ENCODE results near the gene EPX.
"Not testable (repeated sequence)": the region's sequence is repeated elsewhere in the genome, so short reads cannot be mapped to it uniquely, and the experiment has no call there.

EPX gene

GRCh38 chr17:58192612-58193011 is at the start of gene EPX:
TSS of gene EPX (plus strand) at chr17:58192726. CDS start at chr17:58192847, 121 bp downstream.
- Histone ChIP-seq H3K27ac (ENCODE audit: low read depth, low read length) (no peak within 1 kb of the TSS), H3K4me1 (ENCODE audit: control insufficient read depth, insufficient read depth, low read length, unreplicated experiment) (peaks cover 14% of the 10 kb centered on the region), H3K27me3 (ENCODE audit: insufficient read depth, low read length) (peaks cover 73% of the 10 kb centered on the region), H3K4me3 (ENCODE audit: low read depth, low read length) (no peak within 1 kb of the TSS), H3K36me3 (ENCODE audit: insufficient read depth, low read length) (no peaks in the 10 kb centered on the region), H2AFZ (ENCODE audit: low read length, unreplicated experiment) (no peak within 1 kb of the TSS), H3K79me2 (ENCODE audit: control insufficient read depth, insufficient read depth, low read length, unreplicated experiment) (no peaks in the 10 kb centered on the region)

GRCh38 chr17:58143335-58143734 is 49.2 kb upstream of the EPX start:
- not testable (repeated sequence) for H3K27ac ChIP-seq (ENCODE audit: low read depth, low read length); H2AFZ ChIP-seq (ENCODE audit: low read length, unreplicated experiment); H3K36me3 ChIP-seq (ENCODE audit: insufficient read depth, low read length); H3K79me2 ChIP-seq (ENCODE audit: control insufficient read depth, insufficient read depth, low read length, unreplicated experiment); H3K4me3 ChIP-seq (ENCODE audit: low read depth, low read length); H3K4me1 ChIP-seq (ENCODE audit: control insufficient read depth, insufficient read depth, low read length, unreplicated experiment)
- H3K27me3 ChIP-seq (ENCODE audit: insufficient read depth, low read length) = peaks cover 79% of the 10 kb centered on the region

GRCh38 chr17:58144801-58145200 is 47.7 kb upstream of the EPX start:
- H3K27me3 ChIP-seq (ENCODE audit: insufficient read depth, low read length) = peaks cover 79% of the 10 kb centered on the region
- no peaks in the 10 kb centered on the region for H3K79me2 ChIP-seq (ENCODE audit: control insufficient read depth, insufficient read depth, low read length, unreplicated experiment)
- H2AFZ ChIP-seq (ENCODE audit: low read length, unreplicated experiment) = no peak overlapping the region
- H3K36me3 ChIP-seq (ENCODE audit: insufficient read depth, low read length) = no peaks in the 10 kb centered on the region
- no peak overlapping the region for H3K27ac ChIP-seq (ENCODE audit: low read depth, low read length)
- H3K4me1 ChIP-seq (ENCODE audit: control insufficient read depth, insufficient read depth, low read length, unreplicated experiment) = no peaks in the 10 kb centered on the region
- no peak overlapping the region for H3K4me3 ChIP-seq (ENCODE audit: low read depth, low read length)

- Histone ChIP-seq H3K27me3 (ENCODE audit: insufficient read depth, low read length) (peaks cover 94% of the 10 kb centered on the region), H3K4me3 (ENCODE audit: low read depth, low read length) (no peak within 1 kb of the TSS), H3K27ac (ENCODE audit: low read depth, low read length) (no peak within 1 kb of the TSS), H3K4me1 (ENCODE audit: control insufficient read depth, insufficient read depth, low read length, unreplicated experiment) (no peaks in the 10 kb centered on the region), H3K36me3 (ENCODE audit: insufficient read depth, low read length) (no peaks in the 10 kb centered on the region), H3K79me2 (ENCODE audit: control insufficient read depth, insufficient read depth, low read length, unreplicated experiment) (no peaks in the 10 kb centered on the region), H2AFZ (ENCODE audit: low read length, unreplicated experiment) (no peak within 1 kb of the TSS)
Observed at GRCh38 chr17:58147930-58148434, 44.5 kb upstream of the EPX start, which contains the start of gene OR4D1. TSS of gene OR4D1 (plus strand) at chr17:58148384. CDS start at chr17:58155154, 6,770 bp downstream.

GRCh38 chr17:58148609-58149008 is 43.9 kb upstream of the EPX start:
- Histone ChIP-seq H3K36me3 (ENCODE audit: insufficient read depth, low read length) (no peaks in the 10 kb centered on the region), H3K4me1 (ENCODE audit: control insufficient read depth, insufficient read depth, low read length, unreplicated experiment) (no peaks in the 10 kb centered on the region), H3K27me3 (ENCODE audit: insufficient read depth, low read length) (peaks cover 99% of the 10 kb centered on the region), H3K4me3 (ENCODE audit: low read depth, low read length) (no peak overlapping the region), H3K27ac (ENCODE audit: low read depth, low read length) (no peak overlapping the region), H2AFZ (ENCODE audit: low read length, unreplicated experiment) (no peak overlapping the region), H3K79me2 (ENCODE audit: control insufficient read depth, insufficient read depth, low read length, unreplicated experiment) (no peaks in the 10 kb centered on the region)

- Histone ChIP-seq H3K36me3 (ENCODE audit: insufficient read depth, low read length) (no peaks in the 10 kb centered on the region), H2AFZ (ENCODE audit: low read length, unreplicated experiment) (no peak overlapping the region), H3K27ac (ENCODE audit: low read depth, low read length) (no peak overlapping the region), H3K4me1 (ENCODE audit: control insufficient read depth, insufficient read depth, low read length, unreplicated experiment) (no peaks in the 10 kb centered on the region), H3K4me3 (ENCODE audit: low read depth, low read length) (no peak overlapping the region), H3K79me2 (ENCODE audit: control insufficient read depth, insufficient read depth, low read length, unreplicated experiment) (no peaks in the 10 kb centered on the region), H3K27me3 (ENCODE audit: insufficient read depth, low read length) (peaks cover 99% of the 10 kb centered on the region)
Observed at GRCh38 chr17:58150394-58150793, 42.1 kb upstream of the EPX start.

- Histone ChIP-seq H2AFZ (ENCODE audit: low read length, unreplicated experiment) (no peak overlapping the region), H3K4me1 (ENCODE audit: control insufficient read depth, insufficient read depth, low read length, unreplicated experiment) (no peaks in the 10 kb centered on the region), H3K36me3 (ENCODE audit: insufficient read depth, low read length) (no peaks in the 10 kb centered on the region), H3K27ac (ENCODE audit: low read depth, low read length) (no peak overlapping the region), H3K27me3 (ENCODE audit: insufficient read depth, low read length) (peaks cover 98% of the 10 kb centered on the region), H3K4me3 (ENCODE audit: low read depth, low read length) (no peak overlapping the region), H3K79me2 (ENCODE audit: control insufficient read depth, insufficient read depth, low read length, unreplicated experiment) (no peaks in the 10 kb centered on the region)
Observed at GRCh38 chr17:58153046-58153445, 39.5 kb upstream of the EPX start.

GRCh38 chr17:58153671-58154070 is 38.9 kb upstream of the EPX start:
- H3K27ac ChIP-seq (ENCODE audit: low read depth, low read length) = no peak overlapping the region

GRCh38 chr17:58156839-58157803 is 35.4 kb upstream of the EPX start:
- Histone ChIP-seq H3K79me2 (ENCODE audit: control insufficient read depth, insufficient read depth, low read length, unreplicated experiment) (no peaks in the 10 kb centered on the region), H3K36me3 (ENCODE audit: insufficient read depth, low read length) (no peaks in the 10 kb centered on the region), H3K27ac (ENCODE audit: low read depth, low read length) (no peak overlapping the region), H3K4me3 (ENCODE audit: low read depth, low read length) (no peak overlapping the region), H3K4me1 (ENCODE audit: control insufficient read depth, insufficient read depth, low read length, unreplicated experiment) (no peaks in the 10 kb centered on the region), H3K27me3 (ENCODE audit: insufficient read depth, low read length) (peaks cover 96% of the 10 kb centered on the region), H2AFZ (ENCODE audit: low read length, unreplicated experiment) (no peak overlapping the region)

More at GRCh38 chr17:58153671-58154070, 38.9 kb upstream of the EPX start:
- no peaks in the 10 kb centered on the region for H3K79me2 ChIP-seq (ENCODE audit: control insufficient read depth, insufficient read depth, low read length, unreplicated experiment)
- no peak overlapping the region for H2AFZ ChIP-seq (ENCODE audit: low read length, unreplicated experiment)
- H3K27me3 ChIP-seq (ENCODE audit: insufficient read depth, low read length) = peaks cover 98% of the 10 kb centered on the region
- H3K4me1 ChIP-seq (ENCODE audit: control insufficient read depth, insufficient read depth, low read length, unreplicated experiment) = no peaks in the 10 kb centered on the region
- H3K36me3 ChIP-seq (ENCODE audit: insufficient read depth, low read length) = no peaks in the 10 kb centered on the region
- H3K4me3 ChIP-seq (ENCODE audit: low read depth, low read length) = no peak overlapping the region

- Histone ChIP-seq H3K36me3 (ENCODE audit: insufficient read depth, low read length) (no peaks in the 10 kb centered on the region), H2AFZ (ENCODE audit: low read length, unreplicated experiment) (no peak overlapping the region), H3K27ac (ENCODE audit: low read depth, low read length) (no peak overlapping the region), H3K4me1 (ENCODE audit: control insufficient read depth, insufficient read depth, low read length, unreplicated experiment) (no peaks in the 10 kb centered on the region), H3K27me3 (ENCODE audit: insufficient read depth, low read length) (peaks cover 96% of the 10 kb centered on the region), H3K4me3 (ENCODE audit: low read depth, low read length) (no peak overlapping the region), H3K79me2 (ENCODE audit: control insufficient read depth, insufficient read depth, low read length, unreplicated experiment) (no peaks in the 10 kb centered on the region)
Observed at GRCh38 chr17:58158181-58158580, 34.3 kb upstream of the EPX start.

GRCh38 chr17:58161566-58161965 is 31.0 kb upstream of the EPX start:
- peaks cover 96% of the 10 kb centered on the region for H3K27me3 ChIP-seq (ENCODE audit: insufficient read depth, low read length)
- H3K79me2 ChIP-seq (ENCODE audit: control insufficient read depth, insufficient read depth, low read length, unreplicated experiment) = no peaks in the 10 kb centered on the region
- no peaks in the 10 kb centered on the region for H3K36me3 ChIP-seq (ENCODE audit: insufficient read depth, low read length)
- H3K4me3 ChIP-seq (ENCODE audit: low read depth, low read length) = no peak overlapping the region
- H3K4me1 ChIP-seq (ENCODE audit: control insufficient read depth, insufficient read depth, low read length, unreplicated experiment) = no peaks in the 10 kb centered on the region
- H2AFZ ChIP-seq (ENCODE audit: low read length, unreplicated experiment) = no peak overlapping the region
- H3K27ac ChIP-seq (ENCODE audit: low read depth, low read length) = no peak overlapping the region
